NCI-H69 (cell line): Measurements from ENCODE around the gene CSNK2A1.
"Not testable (repeated sequence)": the region's sequence is repeated elsewhere in the genome, so short reads cannot be mapped to it uniquely, and the experiment has no call there.

Experiments
- DNase-seq: peaks from one replicate; lab custom pipeline; 2025; lab: John Stamatoyannopoulos, UW

The CSNK2A1 gene

GRCh38 chr20:483815-484644 is 59.6 kb downstream of the CSNK2A1 start:
- peak; percentile 36 for DNase-seq

DNA sequence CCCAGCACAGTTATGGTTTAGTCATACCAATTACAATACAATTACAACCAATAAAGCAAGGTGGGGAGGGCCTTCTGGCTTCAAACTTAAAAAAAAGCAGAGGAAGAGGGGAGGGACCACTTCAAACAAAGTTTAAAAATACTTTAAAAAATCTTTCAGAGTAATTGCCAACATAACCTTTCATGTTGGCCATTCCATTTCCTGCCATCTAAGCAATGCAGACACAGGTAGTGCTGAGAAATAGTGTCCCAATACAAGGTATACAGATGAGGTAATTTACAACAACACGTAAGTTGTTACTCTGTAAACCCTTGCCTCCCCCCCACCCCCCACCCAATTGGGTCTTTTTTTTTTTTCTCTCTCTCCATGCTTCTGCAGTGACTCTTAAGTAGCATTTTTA is 62.4 kb downstream of the CSNK2A1 start:
- no peak for DNase-seq

DNA sequence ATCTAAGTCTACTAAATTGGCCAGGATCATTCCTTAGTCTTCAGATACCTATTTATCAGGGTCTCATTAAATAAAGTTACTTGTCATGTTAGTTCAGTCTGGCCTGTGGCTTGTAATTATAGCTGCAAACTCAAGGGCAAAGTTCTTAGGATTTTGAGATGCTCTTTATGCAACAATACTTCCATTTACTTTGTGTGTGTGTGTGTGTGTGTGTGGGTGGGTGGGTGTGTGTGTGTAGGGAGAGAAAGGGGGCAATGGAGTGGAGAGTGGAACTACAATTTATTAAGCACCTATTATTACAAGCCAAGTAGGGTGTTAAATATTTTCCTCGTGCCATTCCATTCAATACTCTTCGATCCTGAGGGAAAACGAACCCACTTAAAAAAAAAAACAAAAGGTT is 63.5 kb downstream of the CSNK2A1 start:
- no peak for DNase-seq

- DNase-seq = no peak
Measured at GRCh38 chr20:479487-479886, 64.1 kb downstream of the CSNK2A1 start.

- DNase-seq = peak; percentile 72
Measured at GRCh38 chr20:478949-479429, 64.6 kb downstream of the CSNK2A1 start.

GRCh38 chr20:478010-478948 is 65.3 kb downstream of the CSNK2A1 start:
- DNase-seq = no peak

DNA sequence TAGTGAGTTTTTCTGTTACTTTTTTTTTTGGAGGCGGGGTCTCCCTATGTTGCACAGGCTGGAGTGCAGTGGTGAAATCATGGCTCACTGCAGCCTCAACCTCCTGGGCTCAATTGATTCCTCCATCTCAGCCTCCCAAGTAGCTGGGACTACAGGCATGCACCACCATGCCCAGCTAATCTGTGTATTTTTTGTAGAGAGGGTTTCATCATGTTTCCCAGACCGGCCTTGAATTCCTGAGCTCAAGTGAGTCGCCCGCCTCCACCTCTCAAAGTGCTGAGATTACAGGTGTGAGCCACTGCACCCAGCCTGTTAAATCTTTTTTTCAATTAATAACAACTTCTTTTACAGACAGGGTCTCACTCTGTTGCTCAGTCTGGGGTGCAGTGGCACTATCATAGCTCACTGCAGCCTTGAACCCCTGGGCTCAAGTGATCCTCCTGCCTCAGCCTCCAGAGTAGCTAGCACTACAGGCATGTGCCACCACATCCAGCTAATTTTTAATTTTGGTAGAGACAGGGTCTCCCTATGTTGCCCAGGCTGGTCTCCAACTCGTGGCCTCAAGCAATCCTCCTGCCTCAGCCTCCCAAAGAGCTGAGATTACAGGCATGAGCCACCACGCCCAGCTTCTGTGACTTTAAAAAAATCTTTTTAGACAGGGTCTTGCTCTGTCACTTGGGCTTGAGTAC is 66.9 kb downstream of the CSNK2A1 start:
- not testable (repeated sequence) for DNase-seq

DNA sequence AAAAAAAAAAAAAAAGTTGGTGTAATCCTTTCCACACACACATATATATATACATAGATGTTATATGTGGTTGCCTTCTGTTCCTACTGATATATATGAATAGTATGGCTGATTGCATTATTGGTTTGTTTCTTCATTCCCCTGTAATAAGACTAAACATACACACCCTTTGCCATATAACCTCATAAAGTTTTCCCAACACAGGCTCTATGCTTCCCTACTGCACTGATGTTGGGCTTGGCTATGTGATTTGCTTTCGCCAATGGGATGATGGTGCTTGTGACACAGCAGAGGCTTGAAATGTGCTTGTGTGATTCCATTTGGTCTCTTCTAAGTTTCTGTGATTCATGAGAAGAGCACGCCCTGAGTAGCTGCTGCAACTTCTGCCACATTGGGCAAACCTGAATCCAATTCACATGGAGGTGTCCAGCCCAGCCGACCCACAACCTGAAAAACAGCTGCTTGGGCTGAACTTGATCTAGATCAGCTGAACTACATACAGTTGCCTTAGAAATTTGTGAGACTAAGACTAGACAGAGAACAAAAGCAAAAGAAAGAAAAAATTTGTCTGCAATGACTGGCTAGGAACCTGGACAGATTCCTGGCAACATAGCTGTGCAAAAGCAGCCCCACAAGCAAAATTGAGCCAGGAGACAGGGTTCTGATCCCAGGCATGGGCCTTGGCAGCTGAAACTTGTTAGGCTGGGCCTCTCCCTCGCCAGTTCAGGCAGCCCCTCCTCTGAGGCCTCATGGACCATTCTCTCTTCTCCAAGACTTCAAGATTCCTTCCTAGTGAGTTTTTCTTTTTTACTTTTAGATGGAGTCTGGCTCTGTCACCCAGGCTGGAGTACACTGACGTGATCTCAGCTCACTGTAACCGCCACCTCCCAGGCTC is 67.9 kb downstream of the CSNK2A1 start:
- DNase-seq = no peak

DNA sequence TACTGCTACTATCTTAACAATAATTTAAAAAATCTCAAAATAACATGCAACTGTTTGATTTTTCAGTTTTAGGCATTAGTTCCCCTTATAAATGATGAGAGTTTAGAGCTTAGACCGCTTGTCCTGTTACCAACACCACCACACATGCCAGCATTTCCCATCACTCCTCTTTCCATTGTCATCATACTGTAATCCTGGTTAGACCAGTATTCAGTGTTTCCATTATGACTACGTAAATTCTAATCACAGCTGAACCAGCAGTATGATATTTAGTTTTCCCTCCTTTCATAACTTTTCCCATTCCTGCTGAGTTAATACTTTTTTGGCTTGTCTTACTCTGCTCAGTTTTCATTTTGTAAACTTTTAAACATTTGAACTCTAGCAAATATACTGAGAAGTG is 69.0 kb downstream of the CSNK2A1 start:
- no peak for DNase-seq

- DNase-seq = no peak
Measured at GRCh38 chr20:472889-473292, 70.7 kb downstream of the CSNK2A1 start.

- no peak for DNase-seq
Measured at GRCh38 chr20:472137-472846, 71.3 kb downstream of the CSNK2A1 start.

- DNase-seq = no peak
Measured at GRCh38 chr20:469746-470490, 73.7 kb downstream of the CSNK2A1 start.

- no peak for DNase-seq
Measured at GRCh38 chr20:467755-468154, 75.8 kb downstream of the CSNK2A1 start.

- DNase-seq = peak; percentile 96
Measured at GRCh38 chr20:462199-462991, 81.2 kb downstream of the CSNK2A1 start, which contains the start of gene TBC1D20. TBC1D20 (minus strand) TSS chr20:462533; CDS start chr20:462405, 128 bp downstream.

GRCh38 chr20:461254-462198 is 82.1 kb downstream of the CSNK2A1 start:
- DNase-seq = peak; percentile 74

GRCh38 chr20:460707-461106 is 82.9 kb downstream of the CSNK2A1 start:
- DNase-seq = peak; percentile 62

GRCh38 chr20:460180-460579 is 83.4 kb downstream of the CSNK2A1 start:
- DNase-seq = no peak

- no peak for DNase-seq
Measured at GRCh38 chr20:458776-459175, 84.8 kb downstream of the CSNK2A1 start.
